ENCODE results near the gene GNAS. TPM values are rescaled to one million over a fixed set of nuclear protein-coding genes. Genes with fewer than 3 reads are reported as not detected.

GNAS gene
- total and polyA plus RNA-seq, 12 donors = 614 to 6,333 (median 1,418) TPM

DNA sequence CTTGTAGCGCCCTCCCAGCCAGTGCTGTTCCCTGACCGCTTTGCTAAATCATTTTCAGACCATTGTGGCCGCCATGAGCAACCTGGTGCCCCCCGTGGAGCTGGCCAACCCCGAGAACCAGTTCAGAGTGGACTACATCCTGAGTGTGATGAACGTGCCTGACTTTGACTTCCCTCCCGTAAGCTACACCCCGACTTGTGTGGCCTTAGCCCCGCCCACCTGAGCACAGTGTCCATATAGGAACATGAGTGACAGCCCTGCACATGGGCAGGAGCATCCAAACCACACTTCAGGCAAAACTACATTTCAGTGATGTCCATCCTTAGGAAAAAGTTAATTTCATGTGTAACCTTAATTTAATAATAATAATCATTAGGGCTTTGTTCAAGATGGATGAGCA is 51.1 kb downstream of the GNAS start:
- DNase-seq = no peak
- TF ChIP-seq, protein P1, sequence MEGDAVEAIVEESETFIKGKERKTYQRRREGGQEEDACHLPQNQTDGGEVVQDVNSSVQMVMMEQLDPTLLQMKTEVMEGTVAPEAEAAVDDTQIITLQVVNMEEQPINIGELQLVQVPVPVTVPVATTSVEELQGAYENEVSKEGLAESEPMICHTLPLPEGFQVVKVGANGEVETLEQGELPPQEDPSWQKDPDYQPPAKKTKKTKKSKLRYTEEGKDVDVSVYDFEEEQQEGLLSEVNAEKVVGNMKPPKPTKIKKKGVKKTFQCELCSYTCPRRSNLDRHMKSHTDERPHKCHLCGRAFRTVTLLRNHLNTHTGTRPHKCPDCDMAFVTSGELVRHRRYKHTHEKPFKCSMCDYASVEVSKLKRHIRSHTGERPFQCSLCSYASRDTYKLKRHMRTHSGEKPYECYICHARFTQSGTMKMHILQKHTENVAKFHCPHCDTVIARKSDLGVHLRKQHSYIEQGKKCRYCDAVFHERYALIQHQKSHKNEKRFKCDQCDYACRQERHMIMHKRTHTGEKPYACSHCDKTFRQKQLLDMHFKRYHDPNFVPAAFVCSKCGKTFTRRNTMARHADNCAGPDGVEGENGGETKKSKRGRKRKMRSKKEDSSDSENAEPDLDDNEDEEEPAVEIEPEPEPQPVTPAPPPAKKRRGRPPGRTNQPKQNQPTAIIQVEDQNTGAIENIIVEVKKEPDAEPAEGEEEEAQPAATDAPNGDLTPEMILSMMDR (IDR thresholded peaks at IDR 0.05) = no peak
- H3K27ac ChIP-seq = no peak overlapping the region
- intact Hi-C loops (cut with DNase I) = loop anchor here in 1 of 2 donors (10.0 kb wide), 1 partner anchor 121 kb away; no protein-coding TSS in a partner anchor
- no peak overlapping the region for H3K4me3 ChIP-seq
- H3K27me3 ChIP-seq = no peaks in the 10 kb centered on the region
- H3K9me3 ChIP-seq (replicated peaks in 1 of 3) = no peaks in the 10 kb centered on the region
- H3K36me3 ChIP-seq (replicated peaks in 1 of 2) = peaks cover 0 to 56% of the 10 kb centered on the region in 2 donors
- H3K4me1 ChIP-seq (replicated peaks in 1 of 2) = peaks cover 23 to 54% of the 10 kb centered on the region in 2 donors
- 67 to 71% (median 68%) methylated on average over 9 of the region's 9 CpGs for WGBS, 4 donors

- H3K27ac ChIP-seq = no peak overlapping the region
- H3K4me3 ChIP-seq = no peak overlapping the region
- no peaks in the 10 kb centered on the region for H3K27me3 ChIP-seq
- no peaks in the 10 kb centered on the region for H3K9me3 ChIP-seq (replicated peaks in 1 of 3)
- intact Hi-C loops (cut with DNase I) = loop anchor here in 1 of 2 donors (10.0 kb wide), 1 partner anchor 120 kb away; no protein-coding TSS in a partner anchor
- H3K4me1 ChIP-seq (replicated peaks in 1 of 2) = peaks cover 27 to 56% of the 10 kb centered on the region in 2 donors
- no peak for TF ChIP-seq POLR2A (IDR thresholded peaks at IDR 0.05)
- H3K36me3 ChIP-seq (replicated peaks in 1 of 2) = peaks cover 0 to 64% of the 10 kb centered on the region in 2 donors
- WGBS, 4 donors = 81 to 95% (median 83%) methylated on average over 6 of the region's 6 CpGs
- DNase-seq = peak in 1 of 7 donors; percentile 33
Observed at GRCh38 chr20:58905236-58905635, 52.7 kb downstream of the GNAS start.

DNA sequence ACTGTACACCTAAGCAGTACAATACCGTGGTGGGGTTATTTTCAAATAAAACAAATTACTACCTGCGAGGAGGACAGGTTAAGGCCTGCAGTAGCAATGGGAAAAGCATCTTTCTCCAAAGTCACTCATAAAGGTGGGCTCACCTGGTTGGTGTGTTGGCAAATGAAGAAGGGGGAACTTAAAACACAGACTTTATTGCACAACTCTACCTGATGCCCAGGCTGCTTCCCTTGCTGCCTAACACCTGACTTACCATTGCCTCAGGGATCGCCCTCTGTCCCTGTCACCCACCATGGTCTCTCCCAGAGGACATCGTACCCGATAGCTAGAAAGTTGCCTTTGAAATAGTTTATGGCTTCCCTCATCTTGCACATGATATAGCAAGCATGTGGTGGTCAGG is 53.6 kb downstream of the GNAS start:
- Histone ChIP-seq H3K4me1 (replicated peaks in 1 of 2) (peaks cover 27 to 56% of the 10 kb centered on the region in 2 donors), H3K4me3 (no peak overlapping the region), H3K27ac (peak overlapping the region in 1 of 5 donors; percentile 80), H3K27me3 (no peaks in the 10 kb centered on the region), H3K9me3 (replicated peaks in 1 of 3) (no peaks in the 10 kb centered on the region), H3K36me3 (replicated peaks in 1 of 2) (peaks cover 0 to 73% of the 10 kb centered on the region in 2 donors)
- WGBS, 4 donors = 88 to 92% (median 90%) methylated on average over 5 of the region's 5 CpGs
- peak in 1 of 7 donors; percentile 51 for DNase-seq
- intact Hi-C loops (cut with DNase I) = loop anchor here in 1 of 2 donors (10.0 kb wide), 1 partner anchor 119 kb away; no protein-coding TSS in a partner anchor
- TF ChIP-seq, protein P1 (IDR thresholded peaks at IDR 0.05) = no peak
- TF ChIP-seq POLR2A (IDR thresholded peaks at IDR 0.05) = no peak

- Histone ChIP-seq H3K27ac (peak overlapping the region in 4 of 5 donors; percentile 52 to 80 (median 70)), H3K4me3 (peak overlapping the region in 1 of 4 donors; percentile 23), H3K9me3 (replicated peaks in 1 of 3) (no peaks in the 10 kb centered on the region), H3K27me3 (no peaks in the 10 kb centered on the region), H3K4me1 (replicated peaks in 1 of 2) (peaks cover 27 to 52% of the 10 kb centered on the region in 2 donors), H3K36me3 (replicated peaks in 1 of 2) (peaks cover 0 to 81% of the 10 kb centered on the region in 2 donors)
- intact Hi-C loops (cut with DNase I) = loop anchor here in 1 of 2 donors (10.0 kb wide), 1 partner anchor 118 kb away; no protein-coding TSS in a partner anchor
- DNase-seq = peak in 3 of 7 donors; percentile 18 to 50 (median 33)
- TF ChIP-seq POLR2A (IDR thresholded peaks at IDR 0.05) = no peak
- TF ChIP-seq, protein P1 (IDR thresholded peaks at IDR 0.05) = no peak
- WGBS, 4 donors = 36 to 46% (median 37%) methylated on average over 3 of the region's 3 CpGs
Observed at GRCh38 chr20:58906894-58907293, 54.4 kb downstream of the GNAS start.
